Endothelial cell of umbilical vein (primary cell): ENCODE results near the gene LAMP5. TPM values are rescaled to one million over a fixed set of nuclear protein-coding genes. Genes with fewer than 3 reads are reported as not detected.

ENCODE experiments used
- BruUV-seq: library from RNA; stranded (reverse); fragments of 400-500 nt; replicated peaks from 2 replicates; lab custom pipeline; 2021; lab: Mats Ljungman, UMichigan
- CTCF ChIA-PET: fragments of 300-600, 350-600 bp; sonication (Branson Sonifier 250); formaldehyde crosslinking; loops from one replicate; lab custom pipeline; 2021; ENCODE audit warnings: antibody characterized with exemption, inconsistent platforms; lab: Charles Lee
- POLR2A ChIA-PET: fragments of 300-600, 350-600 bp; sonication (Branson Sonifier 250); formaldehyde crosslinking; loops from one replicate; lab custom pipeline; 2021; ENCODE audit warnings: antibody characterized with exemption, inconsistent platforms; lab: Charles Lee
- DNase-seq: peaks from one replicate; pipeline ENCODE4 v3.0.0-alpha.2; 2011; ENCODE audit warnings: low read depth, low spot score
- FAIRE-seq: peaks from 2 replicates; lab custom pipeline; 2011; peaks lifted over from hg19 to GRCh38; lab: Jason Lieb, UNC
- H2AFZ ChIP-seq: 2 replicates; pipeline ENCODE4 v1.6.0; 2012; ENCODE audit warnings: low read depth, low read length, control low read depth, inconsistent platforms
- H3K27ac ChIP-seq: 2 replicates; pipeline ENCODE4 v1.5.1; 2011; ENCODE audit warnings: low read depth, mild to moderate bottlenecking, control low read depth, low read length, moderate library complexity; ENCODE audit not compliant: insufficient read depth
- H3K27me3 ChIP-seq, 2 experiments: 2 replicates each; pipeline versions ENCODE4 v1.6.0 to v1.6.1; 2011; ENCODE audit warnings: low read length in 2 of 2, mixed read lengths in 1 of 2; ENCODE audit not compliant: control insufficient read depth in 2 of 2, insufficient read depth in 2 of 2
- H3K36me3 ChIP-seq, 2 experiments: 2 replicates in 1 of 2; 3 replicates in 1 of 2; pipeline ENCODE4 v1.5.1; 2011; ENCODE audit warnings: low read length in 2 of 2, mild to moderate bottlenecking in 1 of 2, moderate library complexity in 1 of 2; ENCODE audit not compliant: control insufficient read depth in 2 of 2, insufficient read depth in 2 of 2; ENCODE audit errors: extremely low read depth in 1 of 2
- H3K4me1 ChIP-seq: 3 replicates; pipeline ENCODE4 v1.5.1; 2011; ENCODE audit warnings: mild to moderate bottlenecking, low read length; ENCODE audit not compliant: control insufficient read depth, insufficient read depth; ENCODE audit errors: extremely low read depth
- H3K4me2 ChIP-seq: 2 replicates; pipeline ENCODE4 v1.6.1; 2011; ENCODE audit warnings: low read length, control low read depth, mixed read lengths; ENCODE audit not compliant: insufficient read depth
- H3K4me3 ChIP-seq, 3 experiments: fragments of 200-600 bp in 1 of 3; sonication (generic), shearing (Covaris generic) in 1 of 3; replicated peaks in 1 of 3; 2 replicates each; pipeline ENCODE4 v1.5.1; 2011 to 2016; ENCODE audit warnings: control low read depth in 3 of 3, low read length in 3 of 3, mild to moderate bottlenecking in 2 of 3, inconsistent platforms in 1 of 3, low read depth in 1 of 3, moderate library complexity in 1 of 3; ENCODE audit not compliant: insufficient read depth in 1 of 3
- H3K79me2 ChIP-seq: 2 replicates; pipeline ENCODE4 v1.6.0; 2012; ENCODE audit warnings: low read length, inconsistent platforms; ENCODE audit not compliant: control insufficient read depth, insufficient read depth
- H3K9ac ChIP-seq: replicated peaks from 2 replicates; pipeline ENCODE3; 2011; ENCODE audit warnings: low read length, control low read depth; ENCODE audit not compliant: insufficient read depth; ENCODE audit errors: extremely low read depth
- H3K9me1 ChIP-seq: replicated peaks from 3 replicates; pipeline ENCODE4 v1.6.0; 2011; ENCODE audit warnings: mild to moderate bottlenecking, low read length; ENCODE audit not compliant: control insufficient read depth, insufficient read depth; ENCODE audit errors: extremely low read depth
- H3K9me3 ChIP-seq: replicated peaks from 2 replicates; pipeline ENCODE4 v1.5.1; 2012; ENCODE audit warnings: low read length, inconsistent platforms; ENCODE audit not compliant: control insufficient read depth, insufficient read depth
- H4K20me1 ChIP-seq: replicated peaks from 2 replicates; pipeline ENCODE3; 2011; ENCODE audit warnings: mild to moderate bottlenecking, low read length; ENCODE audit not compliant: control insufficient read depth, insufficient read depth; ENCODE audit errors: extremely low read depth
- EZH2 ChIP-seq: IDR thresholded peaks from 2 replicates; pipeline ENCODE4 v1.6.1; 2012; ENCODE audit warnings: borderline replicate concordance, low read depth, mild to moderate bottlenecking, moderate library complexity, low read length, inconsistent platforms; ENCODE audit not compliant: severe bottlenecking
- FOS ChIP-seq: IDR thresholded peaks from 2 replicates; pipeline ENCODE4 v1.6.1; 2011; ENCODE audit warnings: mild to moderate bottlenecking, low read length, moderate library complexity, borderline replicate concordance; ENCODE audit not compliant: insufficient read depth
- GATA2 ChIP-seq: IDR thresholded peaks from 2 replicates; pipeline ENCODE4 v1.7.0; 2011; ENCODE audit warnings: low read depth, mild to moderate bottlenecking, moderate library complexity, mixed read lengths, low read length; ENCODE audit not compliant: insufficient read length, insufficient read depth
- JUN ChIP-seq: IDR thresholded peaks from 2 replicates; pipeline ENCODE4 v1.6.1; 2011; ENCODE audit warnings: borderline replicate concordance, low read depth; ENCODE audit not compliant: insufficient read length, insufficient read depth
- MYC ChIP-seq: IDR thresholded peaks from one replicate; pipeline ENCODE4 v1.6.1; 2011; ENCODE audit warnings: mild to moderate bottlenecking, low read depth, low read length
- POLR2A ChIP-seq: IDR thresholded peaks from 2 replicates; pipeline ENCODE4 v1.6.1; 2012; ENCODE audit warnings: low read depth, mild to moderate bottlenecking, control low read depth, low read length
- POLR2AphosphoS5 ChIP-seq: IDR thresholded peaks from 2 replicates; pipeline ENCODE4 v1.6.1; 2012; ENCODE audit warnings: low read depth, mild to moderate bottlenecking, control low read depth, low read length, moderate library complexity; ENCODE audit not compliant: insufficient read depth
- dilution Hi-C: fragments of 300-500 bp; cut with MboI; formaldehyde crosslinking; loops from one replicate; pipeline ENCODE4 v1.15.0; 2019; ENCODE audit warnings: low sequenced_read_pairs; ENCODE audit not compliant: extremely low pct_ligation_motif_present
- intact Hi-C: fragments of 100-400 bp; cut with micrococcal nuclease; formaldehyde crosslinking; loops from one replicate; pipeline ENCODE4 v1.10.0; 2022
- polyA plus RNA-seq, 4 experiments: library from polyadenylated mRNA; depleted of rRNA in 3 of 4; stranded (reverse) in 3 of 4; unstranded in 1 of 4; fragments of >200 nt; gene quantifications; 2 replicates each; pipeline versions ENCODE4 v1.2.1 to v1.2.3, GENCODE V29; 2011 to 2012; ENCODE audit warnings: missing spikeins in 1 of 4
- total RNA-seq: library from RNA; stranded (reverse); gene quantifications from 2 replicates; pipeline ENCODE4 v1.2.3, GENCODE V29; 2021
- TF ChIP-seq, protein P1 (sequence below), 2 donors: IDR thresholded peaks; 1 replicate in 1 of 2; 2 replicates in 1 of 2; pipeline ENCODE4 v1.5.1; 2011; ENCODE audit warnings: low read length in 2 of 2, mild to moderate bottlenecking in 2 of 2, moderate library complexity in 2 of 2, control low read depth in 1 of 2, inconsistent platforms in 1 of 2, low read depth in 1 of 2; ENCODE audit not compliant: insufficient read depth in 1 of 2; ENCODE audit errors: extremely low read depth in 1 of 2
- TF ChIP-seq, protein P2 (sequence below): IDR thresholded peaks from 2 replicates; pipeline ENCODE4 v1.6.1; 2011; ENCODE audit not compliant: insufficient read depth, insufficient read length

Gene LAMP5
- total and polyA plus RNA-seq, 2 donors (not counting 3 experiments of a cell fraction or from before 2014, with no cell fraction given), result not detected

DNA sequence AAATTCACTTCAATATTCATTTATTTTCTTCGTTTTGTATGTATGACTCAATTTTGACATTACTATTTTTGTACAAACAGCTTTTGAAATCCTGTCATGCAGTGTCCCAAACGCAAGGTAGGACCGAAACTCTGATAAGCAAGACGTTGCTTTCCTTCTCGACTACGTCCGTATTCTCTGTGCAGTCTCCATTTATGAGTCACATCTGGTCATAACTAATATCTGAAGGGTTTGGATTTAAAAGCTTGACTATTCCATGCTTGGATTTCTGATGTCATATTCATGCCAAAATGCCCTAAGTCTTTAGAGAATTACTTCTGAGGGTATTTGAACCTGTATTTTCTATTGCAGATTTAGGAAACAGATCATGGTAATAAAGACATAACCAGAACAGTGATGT, 37.8 kb upstream of the LAMP5 start:
- Histone ChIP-seq H3K27me3 (no peaks in the 10 kb centered on the region), H3K4me2 (no peak overlapping the region), H3K4me1 (no peaks in the 10 kb centered on the region), H3K4me3 (no peak overlapping the region), H4K20me1 (no peaks in the 10 kb centered on the region), H2AFZ (no peak overlapping the region), H3K9me3 (no peaks in the 10 kb centered on the region), H3K27ac (no peak overlapping the region), H3K9me1 (no peaks in the 10 kb centered on the region), H3K79me2 (no peaks in the 10 kb centered on the region), H3K36me3 (no peaks in the 10 kb centered on the region), H3K9ac (no peak overlapping the region)
- CTCF ChIA-PET, result interaction anchor here (1.0 to 1.4 kb wide), 2 partner anchors 9 to 17 kb away, joined by 3 to 5 read pairs; no protein-coding TSS in a partner anchor
- TF ChIP-seq GATA2 (no peak), POLR2A (no peak), MYC (no peak), JUN (no peak), EZH2 (no peak), FOS (no peak), POLR2AphosphoS5 (no peak)
- TF ChIP-seq, protein P1, sequence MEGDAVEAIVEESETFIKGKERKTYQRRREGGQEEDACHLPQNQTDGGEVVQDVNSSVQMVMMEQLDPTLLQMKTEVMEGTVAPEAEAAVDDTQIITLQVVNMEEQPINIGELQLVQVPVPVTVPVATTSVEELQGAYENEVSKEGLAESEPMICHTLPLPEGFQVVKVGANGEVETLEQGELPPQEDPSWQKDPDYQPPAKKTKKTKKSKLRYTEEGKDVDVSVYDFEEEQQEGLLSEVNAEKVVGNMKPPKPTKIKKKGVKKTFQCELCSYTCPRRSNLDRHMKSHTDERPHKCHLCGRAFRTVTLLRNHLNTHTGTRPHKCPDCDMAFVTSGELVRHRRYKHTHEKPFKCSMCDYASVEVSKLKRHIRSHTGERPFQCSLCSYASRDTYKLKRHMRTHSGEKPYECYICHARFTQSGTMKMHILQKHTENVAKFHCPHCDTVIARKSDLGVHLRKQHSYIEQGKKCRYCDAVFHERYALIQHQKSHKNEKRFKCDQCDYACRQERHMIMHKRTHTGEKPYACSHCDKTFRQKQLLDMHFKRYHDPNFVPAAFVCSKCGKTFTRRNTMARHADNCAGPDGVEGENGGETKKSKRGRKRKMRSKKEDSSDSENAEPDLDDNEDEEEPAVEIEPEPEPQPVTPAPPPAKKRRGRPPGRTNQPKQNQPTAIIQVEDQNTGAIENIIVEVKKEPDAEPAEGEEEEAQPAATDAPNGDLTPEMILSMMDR (IDR thresholded peaks at IDR 0.05; ENCODE audit: extremely low read depth in 1 of 2, insufficient read depth in 1 of 2, low read depth in 1 of 2, low read length in 2 of 2), result no peak
- TF ChIP-seq, protein P2, sequence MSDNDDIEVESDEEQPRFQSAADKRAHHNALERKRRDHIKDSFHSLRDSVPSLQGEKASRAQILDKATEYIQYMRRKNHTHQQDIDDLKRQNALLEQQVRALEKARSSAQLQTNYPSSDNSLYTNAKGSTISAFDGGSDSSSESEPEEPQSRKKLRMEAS, result no peak
- no peak for DNase-seq
- POLR2A ChIA-PET, result no interaction called here
- intact Hi-C loops, result no loop called here
- no TSS peak for BruUV-seq
- FAIRE-seq, result no peak
- dilution Hi-C loops, result no loop called here
